22Rv1 (cell line): ENCODE measurements around the gene IFT88.

ENCODE experiments used
- H3K27ac ChIP-seq: fragments of 450-650 bp; 2 replicates; pipeline ENCODE4 v1.5.1; 2017
- CTCF ChIP-seq: fragments of 450-650 bp; IDR thresholded peaks from 2 replicates; pipeline ENCODE4 v1.5.1; 2017; ENCODE audit warnings: mild to moderate bottlenecking
- ZFX ChIP-seq: fragments of 450-650 bp; IDR thresholded peaks from 2 replicates; pipeline ENCODE4 v1.6.1; 2017; ENCODE audit warnings: antibody characterized with exemption, borderline replicate concordance

Gene IFT88

GRCh38 chr13:20654156-20654555 is 87.2 kb downstream of the IFT88 start:
- no peak overlapping the region for H3K27ac ChIP-seq
- no peak for TF ChIP-seq CTCF
- TF ChIP-seq ZFX = no peak

GRCh38 chr13:20658451-20659040 is 91.6 kb downstream of the IFT88 start:
- H3K27ac ChIP-seq = no peak overlapping the region
- no peak for TF ChIP-seq CTCF
- TF ChIP-seq ZFX = no peak

- no peak for TF ChIP-seq CTCF
- TF ChIP-seq ZFX = no peak
- no peak overlapping the region for H3K27ac ChIP-seq
Observed at GRCh38 chr13:20664351-20664750, 97.4 kb downstream of the IFT88 start.

- H3K27ac ChIP-seq = no peak overlapping the region
- TF ChIP-seq CTCF (no peak), ZFX (no peak)
Observed at GRCh38 chr13:20666948-20667347, 100.0 kb downstream of the IFT88 start.

GRCh38 chr13:20667857-20668437 is 101.0 kb downstream of the IFT88 start:
- TF ChIP-seq CTCF (no peak), ZFX (no peak)
- H3K27ac ChIP-seq = no peak overlapping the region

GRCh38 chr13:20669162-20669561 is 102.2 kb downstream of the IFT88 start:
- no peak overlapping the region for H3K27ac ChIP-seq
- TF ChIP-seq CTCF = no peak
- TF ChIP-seq ZFX = no peak

- H3K27ac ChIP-seq = no peak overlapping the region
- TF ChIP-seq CTCF = no peak
- TF ChIP-seq ZFX = no peak
Observed at GRCh38 chr13:20671789-20672188, 104.8 kb downstream of the IFT88 start.
